GM18502 (cell line): ENCODE results near the gene SLC41A2.
"Not testable (repeated sequence)": the region's sequence is repeated elsewhere in the genome, so short reads cannot be mapped to it uniquely, and the experiment has no call there.

Source experiments
- ATAC-seq: cut with Tn5 transposase; IDR thresholded peaks from one replicate; pipeline ENCODE4 v1.9.1; 2021; ENCODE audit warnings: mild to moderate bottlenecking; ENCODE audit not compliant: unreplicated experiment, poor library complexity

SLC41A2 gene, protein sequence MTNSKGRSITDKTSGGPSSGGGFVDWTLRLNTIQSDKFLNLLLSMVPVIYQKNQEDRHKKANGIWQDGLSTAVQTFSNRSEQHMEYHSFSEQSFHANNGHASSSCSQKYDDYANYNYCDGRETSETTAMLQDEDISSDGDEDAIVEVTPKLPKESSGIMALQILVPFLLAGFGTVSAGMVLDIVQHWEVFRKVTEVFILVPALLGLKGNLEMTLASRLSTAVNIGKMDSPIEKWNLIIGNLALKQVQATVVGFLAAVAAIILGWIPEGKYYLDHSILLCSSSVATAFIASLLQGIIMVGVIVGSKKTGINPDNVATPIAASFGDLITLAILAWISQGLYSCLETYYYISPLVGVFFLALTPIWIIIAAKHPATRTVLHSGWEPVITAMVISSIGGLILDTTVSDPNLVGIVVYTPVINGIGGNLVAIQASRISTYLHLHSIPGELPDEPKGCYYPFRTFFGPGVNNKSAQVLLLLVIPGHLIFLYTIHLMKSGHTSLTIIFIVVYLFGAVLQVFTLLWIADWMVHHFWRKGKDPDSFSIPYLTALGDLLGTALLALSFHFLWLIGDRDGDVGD

DNA sequence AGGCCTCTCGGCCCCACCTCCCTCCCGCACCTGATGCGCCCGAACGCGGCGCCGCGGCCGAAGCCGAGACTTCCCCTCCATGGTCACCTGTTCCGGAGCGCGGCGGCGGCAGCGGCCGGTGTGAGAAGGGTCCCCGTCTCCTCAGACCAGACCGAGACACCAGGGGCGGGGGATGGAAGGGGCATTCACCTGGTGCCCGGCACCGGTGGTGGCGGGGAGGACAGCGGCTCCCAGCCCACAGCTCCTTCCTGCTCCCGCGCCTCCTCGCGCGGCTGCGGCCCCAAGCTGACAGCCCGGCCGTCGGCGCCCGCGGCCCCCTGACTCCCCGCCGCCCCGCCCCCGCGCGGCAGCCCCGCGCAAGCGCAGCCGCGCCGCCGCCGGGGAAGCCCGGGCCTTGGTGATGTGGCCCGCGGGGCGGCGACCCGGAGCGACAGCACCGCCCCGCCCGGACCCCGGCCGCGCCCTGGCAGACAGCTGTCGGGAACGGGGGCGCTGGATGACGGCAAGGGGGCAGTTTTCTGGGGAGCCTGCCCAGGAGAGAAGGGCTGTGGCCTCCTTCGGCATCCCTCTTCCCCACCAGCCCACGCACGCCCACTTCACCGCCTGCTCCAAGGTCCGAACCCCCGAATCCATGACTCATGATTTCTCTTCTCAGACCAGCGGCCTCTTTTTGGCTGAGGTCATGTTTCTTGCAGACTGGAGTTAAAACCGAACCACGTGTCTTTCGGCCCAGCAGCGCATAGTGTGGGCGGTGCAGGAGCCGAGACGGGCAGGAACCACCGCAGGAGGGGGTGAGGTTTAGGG lies at the start of gene SLC41A2:
Gene SLC41A2, minus strand, starts transcription at position 290 of the 804 bp plus-strand sequence. CDS start 29,763 bp downstream, outside the sequence.
- ATAC-seq = peak; percentile 78

DNA sequence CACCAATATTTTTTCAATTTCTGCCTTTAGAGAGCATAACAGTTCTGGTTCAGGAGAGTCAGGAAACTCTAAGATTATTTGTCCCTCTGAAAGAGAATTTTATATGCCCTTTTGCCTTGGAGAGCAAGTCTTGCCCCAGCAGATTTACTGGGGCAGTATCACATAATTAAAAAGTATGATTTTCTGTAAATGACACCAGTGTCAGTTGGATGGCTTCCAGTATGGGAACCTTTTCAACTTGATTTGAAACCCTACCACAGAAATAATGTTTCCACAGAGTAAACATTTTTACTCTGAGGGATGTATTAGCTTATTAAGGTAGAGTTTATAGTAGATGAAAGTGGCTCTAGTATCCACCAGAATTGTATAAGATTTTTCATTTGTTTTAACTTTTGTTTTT lies 43.4 kb upstream of the SLC41A2 start:
- no peak for ATAC-seq

DNA sequence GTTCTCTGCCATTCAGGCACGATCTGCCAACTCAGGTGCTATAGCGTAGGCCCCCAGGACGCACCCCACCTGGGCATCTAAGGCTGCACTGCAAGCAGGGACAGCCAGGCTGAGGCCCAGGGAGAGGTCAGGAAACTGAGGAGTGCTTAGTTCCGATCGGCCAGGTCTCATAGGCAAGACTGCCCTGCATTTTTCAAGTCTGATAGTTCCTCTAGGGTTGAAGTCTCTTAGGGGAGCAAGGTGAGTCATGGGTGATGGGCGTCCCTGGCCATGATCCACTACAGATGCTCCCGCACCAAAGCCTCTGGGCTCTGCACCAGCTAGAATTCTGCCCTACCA lies 41.2 kb upstream of the SLC41A2 start:
- ATAC-seq = no peak

DNA sequence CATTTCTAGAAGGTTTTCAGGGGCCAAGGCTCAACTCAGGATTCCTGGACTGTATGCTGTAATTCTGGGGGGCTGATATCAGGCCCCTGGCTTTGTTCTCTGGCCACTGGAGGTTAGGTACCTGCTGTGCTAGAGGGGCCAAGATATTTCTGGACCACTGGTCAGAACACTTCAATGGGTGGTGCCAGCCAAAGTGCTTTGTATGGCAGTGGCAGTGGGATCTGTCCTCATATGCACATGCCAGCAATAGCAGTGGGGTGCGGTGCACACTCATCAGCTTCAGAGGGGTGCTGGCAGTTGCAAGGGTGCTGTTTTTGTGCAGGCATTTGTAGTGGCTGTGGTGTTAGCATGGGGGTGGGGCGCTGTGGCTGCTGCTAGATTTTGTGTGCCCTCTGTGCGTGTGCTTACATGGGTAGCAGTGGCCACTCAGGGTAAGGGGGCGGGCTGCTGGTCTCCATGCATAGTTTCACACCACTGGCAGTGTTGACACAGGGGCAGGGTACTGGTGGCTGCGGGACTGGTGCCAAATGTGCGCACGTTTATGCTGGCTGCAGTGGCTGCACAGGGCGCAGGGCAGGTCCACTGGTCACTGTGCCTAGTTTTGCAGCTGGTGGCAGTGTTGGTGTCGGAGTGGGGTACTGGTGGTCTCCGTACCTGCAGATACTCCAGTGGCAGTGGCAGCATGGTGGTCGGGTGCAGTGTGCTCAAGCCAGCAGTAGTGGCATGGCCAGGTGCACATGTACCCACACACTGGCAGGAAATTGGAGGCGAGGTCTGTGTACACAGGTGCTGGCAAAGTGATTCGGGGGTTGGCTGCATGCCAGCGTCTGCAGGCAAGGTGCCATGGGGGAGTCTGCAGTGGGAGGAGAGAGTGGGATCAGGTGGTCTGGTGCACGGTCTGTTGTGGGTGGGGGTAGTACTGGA lies 40.6 kb upstream of the SLC41A2 start:
- no peak for ATAC-seq

DNA sequence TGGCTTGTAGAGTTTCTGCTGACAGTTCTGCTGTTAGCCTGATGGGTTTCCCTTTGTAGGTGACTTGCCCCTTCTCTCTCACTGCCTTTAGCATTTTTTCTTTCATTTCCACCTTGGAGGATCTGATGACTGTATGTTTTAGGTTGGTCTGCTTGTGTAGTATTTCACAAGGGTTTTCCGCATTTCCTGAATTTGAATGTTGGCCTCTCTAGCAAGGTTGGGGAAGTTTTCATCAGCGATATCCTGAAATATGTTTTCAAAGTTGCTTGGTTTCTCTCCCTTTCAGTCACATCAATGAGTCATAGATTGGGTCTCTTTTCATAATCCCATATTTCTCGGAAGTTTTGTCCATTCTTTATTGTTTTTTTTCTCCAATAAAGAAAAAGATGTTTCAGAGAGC lies 39.5 kb upstream of the SLC41A2 start:
- ATAC-seq = no peak

DNA sequence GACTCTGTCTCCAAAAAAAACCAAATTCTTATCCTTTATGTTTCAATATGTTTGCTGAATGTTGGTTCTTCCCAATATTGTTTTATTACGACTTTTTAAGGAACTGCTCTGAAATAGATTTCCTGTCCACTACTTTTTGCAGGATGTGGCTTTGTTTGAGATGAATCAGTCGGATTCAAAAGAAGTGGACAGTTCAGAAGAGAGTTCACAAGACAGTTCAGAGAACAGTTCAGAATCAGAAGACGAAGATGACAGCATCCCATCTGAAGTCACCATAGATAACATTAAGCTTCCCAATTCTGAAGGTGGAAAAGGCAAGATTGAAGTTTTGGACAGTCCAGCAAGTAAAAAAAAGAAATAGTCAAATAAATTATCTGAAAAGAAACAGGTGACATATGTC lies 36.2 kb upstream of the SLC41A2 start:
- no peak for ATAC-seq

DNA sequence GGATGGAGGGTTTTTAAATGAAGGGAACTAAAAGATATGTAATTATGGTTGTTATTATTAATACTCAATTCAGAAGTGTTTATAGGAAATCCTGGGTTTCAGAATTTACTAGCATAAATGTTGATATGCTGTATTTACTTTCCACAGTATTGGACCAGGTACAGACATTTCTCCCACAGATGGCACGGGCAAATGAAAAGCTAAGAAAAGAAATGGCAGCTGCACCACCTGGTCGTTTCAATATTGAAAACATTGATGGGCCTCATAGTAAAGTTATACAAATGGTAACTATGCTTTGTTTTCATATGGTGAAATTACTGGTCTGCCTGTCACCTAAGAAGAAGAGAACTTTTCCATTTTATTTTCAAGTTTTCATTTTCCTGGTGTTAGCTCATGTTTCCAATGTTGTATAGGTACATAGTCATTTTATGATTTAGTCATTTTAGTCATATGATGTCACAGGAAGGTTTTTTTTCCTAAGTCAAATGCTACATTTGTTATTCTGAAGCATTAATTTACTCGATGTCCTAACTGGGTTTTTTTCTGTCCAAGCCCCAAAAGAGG lies 33.6 kb upstream of the SLC41A2 start:
- ATAC-seq = no peak

DNA sequence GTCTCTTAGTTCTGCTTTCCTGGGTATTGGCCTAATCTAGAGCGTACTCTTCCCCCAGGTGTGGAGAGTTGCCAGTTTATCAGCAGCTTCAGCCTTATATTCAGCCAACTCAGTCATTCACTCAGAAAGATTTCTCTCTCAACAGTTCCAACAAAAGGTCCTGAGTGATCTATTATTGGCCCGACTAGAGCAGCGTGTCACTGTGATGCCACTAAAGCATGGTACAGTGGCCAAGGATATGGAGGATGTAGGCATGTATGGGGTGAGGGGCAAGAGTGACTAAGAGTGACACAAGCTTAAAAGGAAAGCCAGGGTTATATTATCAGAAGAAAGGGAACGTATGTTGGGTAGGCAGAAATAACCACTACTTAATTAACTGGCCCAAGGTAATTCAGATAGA lies 32.9 kb upstream of the SLC41A2 start:
- ATAC-seq = no peak

DNA sequence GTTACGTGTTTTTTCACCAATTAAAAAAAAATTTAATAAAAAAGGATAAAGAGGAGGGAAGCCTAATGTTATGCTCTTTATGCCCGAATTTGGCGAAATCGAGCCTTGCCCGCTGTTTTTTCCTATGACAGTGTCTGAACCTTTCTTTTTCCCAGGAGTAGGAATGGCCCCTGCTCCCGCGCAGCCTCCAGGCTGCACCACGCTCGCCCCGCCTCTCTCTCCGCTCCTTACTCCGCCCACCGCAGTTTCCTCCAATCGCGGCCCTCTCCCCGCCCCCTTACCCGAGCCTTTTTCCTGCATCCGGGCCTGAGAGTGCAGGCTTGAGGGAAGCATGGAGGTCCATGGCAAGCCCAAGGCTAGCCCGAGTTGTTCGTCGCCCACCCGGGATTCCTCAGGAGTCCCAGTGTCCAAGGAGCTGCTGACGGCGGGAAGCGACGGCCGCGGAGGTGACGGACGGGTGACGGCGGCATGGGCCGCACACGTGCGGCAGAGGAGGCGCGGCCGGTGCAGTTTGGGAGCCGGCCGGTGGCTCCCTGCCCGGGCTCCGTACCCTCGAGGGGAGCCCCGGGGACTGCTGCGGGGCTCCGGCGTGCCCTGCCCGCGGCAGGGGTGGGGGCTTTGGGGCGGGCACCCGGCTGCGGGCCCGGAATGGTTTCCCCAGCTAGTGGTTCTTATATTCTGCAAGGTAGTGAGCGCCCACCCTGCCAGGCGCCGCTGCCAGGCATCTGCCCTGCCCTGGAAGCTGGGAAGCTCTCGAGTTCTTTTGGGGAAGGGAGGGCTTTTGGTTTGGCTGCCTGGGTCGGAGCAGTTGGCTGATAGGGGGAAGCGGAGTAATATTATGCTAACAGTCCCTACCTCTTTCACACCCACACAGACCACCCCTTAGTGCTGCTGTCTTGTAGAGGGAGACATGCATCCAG lies 28.2 kb upstream of the SLC41A2 start, which contains the start of gene NOPCHAP1:
Gene NOPCHAP1, plus strand, starts transcription at position 295 of the 920 bp plus-strand sequence. Its CDS starts 37 bp downstream, at position 332.
- peak; percentile 97 for ATAC-seq

DNA sequence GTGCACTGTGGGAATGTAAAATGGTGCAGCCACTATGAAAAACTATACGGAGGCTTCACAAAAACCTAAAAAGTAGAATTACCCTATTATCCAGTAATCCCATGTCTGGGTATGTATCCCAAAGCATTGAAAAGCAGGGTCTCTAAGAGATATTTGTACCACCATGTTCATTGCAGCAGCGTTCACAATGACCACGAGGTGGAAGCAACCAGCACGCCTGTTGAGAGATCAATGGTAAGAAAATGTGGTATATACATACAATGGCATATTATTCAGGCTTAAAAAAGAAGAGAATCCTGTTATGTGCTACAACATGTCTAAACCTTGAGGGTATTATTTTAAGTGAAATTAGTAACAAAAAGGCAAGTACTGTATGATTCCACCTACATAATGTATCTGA lies 27.1 kb upstream of the SLC41A2 start:
- ATAC-seq = no peak

DNA sequence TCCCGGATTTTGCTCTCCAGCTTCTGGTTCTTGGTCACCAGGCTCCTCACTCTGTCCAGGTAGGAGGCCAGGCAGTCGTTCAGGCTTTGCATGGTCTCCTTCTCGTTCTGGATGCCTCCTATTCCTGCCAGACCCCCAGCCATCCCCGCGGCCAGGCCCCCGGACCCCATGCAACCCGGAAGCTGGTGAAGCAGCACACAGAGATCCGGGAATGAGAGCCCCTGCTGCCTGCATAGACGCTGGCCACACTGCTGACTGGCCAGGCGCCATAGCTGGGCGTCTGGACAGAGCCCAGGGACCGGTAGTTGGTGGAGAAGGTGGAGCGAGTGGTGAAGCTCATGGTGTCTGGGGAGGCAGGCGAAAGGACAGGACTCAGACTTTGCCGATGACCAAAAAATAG lies 19.6 kb upstream of the SLC41A2 start:
- ATAC-seq = not testable (repeated sequence)

DNA sequence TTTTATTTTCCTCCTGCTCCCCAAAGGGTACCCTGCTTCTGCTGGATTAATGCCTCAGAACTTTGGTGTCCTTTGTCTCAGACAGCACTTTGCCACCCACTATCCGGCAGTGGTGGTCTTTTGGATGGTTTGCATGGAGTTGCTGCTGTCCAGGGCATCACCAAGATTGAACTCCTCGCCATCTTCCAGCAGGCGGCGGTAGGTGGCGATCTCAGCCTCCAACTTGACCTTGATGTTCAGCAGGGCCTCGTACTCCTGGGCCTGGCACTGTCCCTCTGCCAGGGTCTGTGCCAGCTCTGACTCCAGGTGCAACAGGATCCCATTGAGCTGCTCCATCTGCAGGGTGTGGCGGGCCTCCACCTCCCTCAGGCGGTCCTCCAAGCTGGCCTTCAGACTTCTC lies 18.6 kb upstream of the SLC41A2 start:
- ATAC-seq = no peak

DNA sequence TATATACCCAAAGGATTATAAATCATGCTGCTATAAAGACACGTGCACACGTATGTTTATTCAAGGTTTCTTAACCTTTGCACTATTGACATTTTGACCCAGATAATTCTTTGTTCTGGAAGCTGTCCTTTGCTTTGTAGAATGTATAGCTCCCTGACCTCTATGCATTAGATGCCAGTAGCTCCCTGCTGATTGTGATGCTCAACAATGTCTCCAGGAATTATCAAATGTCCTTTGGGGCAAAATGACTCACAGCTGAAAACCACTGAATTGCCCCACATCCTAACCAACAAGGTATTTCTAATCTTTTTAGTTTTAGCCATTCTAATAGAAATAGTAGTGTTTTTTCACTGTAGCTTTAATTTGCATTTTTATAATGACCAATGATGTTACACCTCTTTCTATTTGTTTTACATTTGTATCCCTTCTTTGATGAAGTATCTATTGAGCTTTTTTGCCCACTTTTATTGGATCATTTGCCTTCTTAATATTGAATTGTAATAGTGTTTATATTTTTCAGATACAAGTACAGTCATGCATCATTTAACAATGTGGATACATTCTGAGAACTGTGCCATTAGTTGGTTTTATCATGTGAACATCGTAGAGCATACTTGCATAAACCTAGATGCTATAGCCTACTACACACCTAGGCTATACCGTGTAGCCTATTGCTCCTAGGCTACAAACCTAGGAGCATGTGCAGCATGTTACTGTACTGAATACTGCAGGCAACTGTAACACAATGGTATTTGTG lies 17.7 kb upstream of the SLC41A2 start:
- ATAC-seq = no peak

DNA sequence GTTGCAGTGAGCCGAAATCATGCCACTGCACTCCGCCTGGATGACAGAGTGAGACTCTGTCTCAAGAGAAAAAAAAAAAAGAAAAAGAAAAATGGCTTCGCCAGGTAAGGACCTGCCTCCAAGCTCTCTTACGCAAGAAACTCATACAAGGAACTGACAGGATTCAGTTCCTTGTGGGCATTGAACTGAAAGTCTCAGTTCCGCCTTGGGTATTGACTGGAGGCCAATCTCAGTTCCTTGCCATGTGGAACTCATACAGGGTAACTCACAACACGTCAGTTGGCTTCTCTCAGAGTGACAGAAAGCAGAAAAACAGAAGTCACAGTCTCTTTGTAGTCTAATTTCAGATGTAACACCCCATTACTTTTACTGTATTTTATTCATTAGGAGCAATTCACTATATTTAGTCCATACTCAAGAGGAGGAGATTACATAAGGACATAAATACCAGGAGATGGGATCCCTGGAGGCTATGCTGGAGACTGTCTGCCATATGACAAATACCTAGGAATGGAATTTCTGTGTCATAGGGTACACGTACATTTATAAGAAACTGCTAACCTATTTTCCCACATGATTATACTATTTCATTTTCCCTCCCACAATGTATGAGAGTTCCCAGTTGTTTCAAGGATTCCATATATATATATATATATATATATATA lies 16.7 kb upstream of the SLC41A2 start:
- ATAC-seq = peak; percentile 98

DNA sequence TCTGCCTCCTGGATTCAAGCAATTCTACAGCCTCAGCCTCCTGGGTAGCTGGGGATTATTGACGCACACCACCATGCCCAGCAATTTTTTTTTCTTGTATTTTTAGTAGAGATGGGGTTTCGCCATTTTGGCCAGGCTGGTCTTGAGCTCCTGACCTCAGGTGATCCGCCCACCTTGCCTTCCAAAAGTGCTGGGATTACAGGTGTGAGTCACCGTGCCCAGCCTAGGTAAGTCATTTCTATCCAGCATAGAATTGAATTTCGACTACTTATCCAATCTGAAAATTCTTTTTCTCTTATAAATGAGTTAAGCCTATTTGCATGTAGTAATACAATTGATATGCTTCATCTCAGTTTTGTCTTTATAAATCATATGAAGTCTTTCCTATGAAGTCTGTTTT lies 15.2 kb upstream of the SLC41A2 start:
- ATAC-seq = no peak

DNA sequence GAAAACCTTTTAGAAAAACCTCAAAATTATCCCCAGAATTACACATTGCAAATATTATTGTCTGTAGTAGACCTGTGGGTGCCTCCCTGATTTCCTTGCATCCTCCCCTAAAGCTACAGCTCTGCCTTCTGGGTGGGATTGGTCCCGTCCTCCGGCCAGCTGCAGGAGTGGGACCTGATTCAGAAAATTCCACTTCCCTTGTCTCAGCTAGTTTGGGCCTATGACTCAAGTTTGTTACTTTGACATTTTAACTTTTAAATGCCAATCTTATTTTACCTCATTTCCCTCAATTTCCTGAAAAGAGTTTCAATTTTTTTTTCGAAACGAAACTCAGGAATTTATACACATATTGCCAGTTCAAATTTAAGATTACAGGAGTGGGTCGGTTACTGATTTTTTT lies 13.2 kb upstream of the SLC41A2 start:
- ATAC-seq = no peak

DNA sequence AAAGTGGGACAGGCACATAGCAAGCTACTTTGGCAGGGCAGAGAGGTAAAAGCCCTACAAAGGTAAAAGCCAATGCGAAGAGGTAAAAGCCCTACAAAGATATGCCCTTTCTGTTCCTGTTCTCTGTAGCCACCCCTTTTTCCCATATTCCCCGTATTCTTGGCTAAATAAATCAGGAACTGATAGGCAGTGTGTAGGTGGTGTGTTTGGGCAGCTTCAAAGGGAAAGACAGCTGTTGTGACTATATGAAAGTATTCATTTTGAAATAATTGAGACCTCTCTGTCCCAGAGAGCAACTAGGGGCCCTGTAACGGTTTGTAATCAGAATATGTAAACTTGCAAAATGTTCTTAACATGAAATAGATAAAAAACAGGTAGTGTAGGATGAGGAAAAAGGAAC lies 11.3 kb upstream of the SLC41A2 start:
- no peak for ATAC-seq

DNA sequence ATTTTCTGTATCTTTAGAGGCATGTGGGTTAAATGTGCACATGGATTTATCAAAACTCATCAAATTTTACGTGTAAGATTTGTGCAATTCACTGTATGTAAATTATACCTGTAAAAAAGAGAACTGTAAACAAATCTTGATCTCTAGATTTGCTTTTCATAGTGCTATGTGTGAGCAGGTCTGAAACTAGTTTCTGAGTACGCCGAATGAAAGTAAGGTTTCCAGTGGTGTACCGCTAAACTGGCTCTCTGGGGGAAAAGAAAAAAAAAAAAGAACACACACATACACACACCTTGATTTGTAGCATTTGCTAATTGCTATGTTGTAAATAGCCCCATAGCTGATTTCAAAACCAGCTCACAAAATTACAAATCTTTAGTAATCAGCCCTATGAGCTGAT lies 8.6 kb upstream of the SLC41A2 start:
- peak; percentile 88 for ATAC-seq
